ENCODE data around the gene ATXN2.
"Not testable (repeated sequence)": the region's sequence is repeated elsewhere in the genome, so short reads cannot be mapped to it uniquely, and the experiment has no call there.

Gene ATXN2

DNA sequence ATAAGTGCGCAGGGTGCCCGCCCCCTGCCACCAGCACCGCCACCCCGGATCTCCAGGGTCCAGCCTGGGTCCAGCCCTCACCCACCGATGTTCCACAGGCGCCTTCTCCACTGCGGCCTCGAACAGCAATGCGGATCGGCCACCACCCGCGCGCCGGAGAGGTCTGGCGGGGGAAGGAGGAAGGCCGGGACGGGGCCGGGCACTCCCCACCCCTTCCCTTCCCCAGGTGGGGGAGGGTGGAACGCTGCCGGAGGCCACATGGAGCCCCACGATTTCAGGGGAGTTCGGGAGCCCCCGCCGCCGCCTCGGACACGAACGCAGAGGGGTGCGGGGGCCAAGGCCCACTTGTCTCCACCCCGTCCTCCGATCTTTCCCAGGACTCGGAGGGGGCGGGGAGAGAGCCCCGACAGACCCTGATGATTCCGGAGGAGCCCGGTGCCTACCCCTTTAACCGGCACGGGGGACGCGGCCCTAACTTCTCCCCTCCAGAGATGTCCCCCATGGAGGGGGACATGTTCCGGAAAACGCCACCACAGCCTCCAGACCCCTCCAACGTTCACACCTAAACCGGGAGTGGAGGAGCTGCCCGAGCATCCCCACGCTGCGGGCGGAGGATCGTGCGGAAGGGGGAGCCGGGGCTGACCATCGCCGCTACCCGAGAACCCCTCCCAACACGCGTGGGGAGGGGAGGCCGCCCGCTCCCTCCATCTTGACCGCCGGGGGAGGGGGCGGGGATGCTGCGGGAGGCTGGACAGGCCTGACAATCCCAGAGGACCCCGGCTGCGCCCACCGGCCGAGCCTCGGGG lies 1.1 kb downstream of the ATXN2 start:
- peak overlapping the region; percentile 83 for H3K27ac ChIP-seq (ENCODE audit: low read length)
- no peaks in the 10 kb centered on the region for H3K9me3 ChIP-seq (ENCODE audit: control insufficient read depth in 1 of 2, low read length in 2 of 2)
- H3K4me3 ChIP-seq (ENCODE audit: low read depth in 1 of 2, low read length in 2 of 2), result peak overlapping the region; percentile 81 to 96

DNA sequence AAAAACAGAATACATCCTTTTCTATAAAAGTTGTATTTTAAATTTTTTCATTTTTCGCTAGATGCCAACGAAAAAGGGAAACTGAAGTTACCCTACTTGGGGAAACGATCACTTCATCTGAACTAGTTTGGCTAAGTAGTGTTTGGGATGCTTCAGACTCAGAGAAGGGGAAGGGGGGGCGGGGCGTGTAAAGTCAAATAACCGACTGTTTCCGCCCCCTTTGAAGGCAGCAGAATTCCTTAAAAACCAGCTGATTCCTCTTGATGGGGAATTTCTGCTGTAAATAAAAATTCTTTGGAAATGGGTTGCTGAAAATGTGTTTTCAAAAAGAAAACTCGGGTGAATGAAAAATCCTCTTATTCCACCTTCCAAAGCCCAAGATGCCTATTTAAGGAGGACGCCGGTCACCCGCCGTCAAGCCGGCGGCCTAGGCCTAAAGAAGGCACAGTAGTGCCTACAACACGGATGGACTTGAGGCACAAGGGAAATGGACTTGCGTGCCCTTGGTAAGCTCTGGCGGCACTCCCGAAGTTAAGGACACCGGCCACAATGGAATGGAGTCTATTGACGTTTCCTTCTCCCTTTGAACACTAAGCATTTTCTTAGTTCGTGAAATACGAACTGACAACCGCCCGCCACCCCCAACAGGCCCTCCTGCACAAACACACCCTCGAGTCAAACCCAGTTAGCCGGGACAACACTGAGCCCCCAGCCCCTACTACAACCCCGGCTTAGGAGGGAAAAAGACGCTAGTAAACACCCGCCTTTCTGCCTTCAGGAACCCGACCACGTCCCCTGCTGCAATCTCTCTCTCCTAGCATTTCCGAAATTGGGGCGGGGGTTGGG lies 1.9 kb downstream of the ATXN2 start:
- peak overlapping the region; percentile 83 for H3K27ac ChIP-seq (ENCODE audit: low read length)
- H3K4me1 ChIP-seq (ENCODE audit: control insufficient read depth in 1 of 2, insufficient read depth in 2 of 2, low read length in 2 of 2), result peaks cover 6 to 34% of the 10 kb centered on the region in 2 donors

More for the DNA sequence above, 1.1 kb downstream of the ATXN2 start:
- H3K4me1 ChIP-seq (ENCODE audit: control insufficient read depth in 1 of 2, insufficient read depth in 2 of 2, low read length in 2 of 2), result peaks cover 6 to 32% of the 10 kb centered on the region in 2 donors
- H3K36me3 ChIP-seq (ENCODE audit: control insufficient read depth in 1 of 2, insufficient read depth in 2 of 2, low read length in 2 of 2), result peaks cover 0 to 15% of the 10 kb centered on the region in 2 donors
- no peaks in the 10 kb centered on the region for H3K27me3 ChIP-seq (ENCODE audit: low read depth, low read length)

DNA sequence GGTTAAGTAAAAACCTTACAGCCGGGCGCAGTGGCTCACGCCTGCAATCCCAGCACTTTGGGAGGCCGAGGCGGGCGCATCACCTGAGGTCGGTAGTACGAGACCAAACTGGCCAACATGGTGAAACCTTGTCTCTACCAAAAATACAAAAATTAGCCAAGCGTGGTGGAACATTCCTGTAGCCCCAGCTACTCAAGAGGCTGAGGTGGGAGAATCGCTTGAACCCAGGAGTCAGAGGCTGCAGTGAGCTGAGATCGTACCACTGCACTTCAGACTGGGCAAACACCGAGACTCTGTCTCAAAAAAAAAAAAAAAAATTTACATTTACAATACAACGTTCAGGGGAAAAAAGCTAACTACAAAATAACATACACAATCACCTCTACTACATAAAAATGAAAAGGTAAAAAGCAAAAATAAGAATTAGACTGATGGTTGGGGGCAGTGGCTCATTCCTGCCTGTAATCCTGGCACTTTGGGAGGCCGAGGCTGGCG lies 3.7 kb downstream of the ATXN2 start:
- Histone ChIP-seq H3K4me1 (ENCODE audit: control insufficient read depth in 1 of 2, insufficient read depth in 2 of 2, low read length in 2 of 2) (peaks cover 6 to 34% of the 10 kb centered on the region in 2 donors), H3K36me3 (ENCODE audit: control insufficient read depth in 1 of 2, insufficient read depth in 2 of 2, low read length in 2 of 2) (peaks cover 0 to 15% of the 10 kb centered on the region in 2 donors)
- H3K27ac ChIP-seq (ENCODE audit: low read length); H3K27me3 ChIP-seq (ENCODE audit: low read depth, low read length); H3K4me3 ChIP-seq (ENCODE audit: low read depth in 1 of 2, low read length in 2 of 2); H3K9me3 ChIP-seq (ENCODE audit: control insufficient read depth in 1 of 2, low read length in 2 of 2): not testable (repeated sequence)

More for the DNA sequence above, 1.9 kb downstream of the ATXN2 start:
- no peaks in the 10 kb centered on the region for H3K27me3 ChIP-seq (ENCODE audit: low read depth, low read length)
- H3K36me3 ChIP-seq (ENCODE audit: control insufficient read depth in 1 of 2, insufficient read depth in 2 of 2, low read length in 2 of 2), result peaks cover 0 to 15% of the 10 kb centered on the region in 2 donors
- H3K4me3 ChIP-seq (ENCODE audit: low read depth in 1 of 2, low read length in 2 of 2), result peak overlapping the region; percentile 81 to 96
- H3K9me3 ChIP-seq (ENCODE audit: control insufficient read depth in 1 of 2, low read length in 2 of 2), result no peaks in the 10 kb centered on the region

DNA sequence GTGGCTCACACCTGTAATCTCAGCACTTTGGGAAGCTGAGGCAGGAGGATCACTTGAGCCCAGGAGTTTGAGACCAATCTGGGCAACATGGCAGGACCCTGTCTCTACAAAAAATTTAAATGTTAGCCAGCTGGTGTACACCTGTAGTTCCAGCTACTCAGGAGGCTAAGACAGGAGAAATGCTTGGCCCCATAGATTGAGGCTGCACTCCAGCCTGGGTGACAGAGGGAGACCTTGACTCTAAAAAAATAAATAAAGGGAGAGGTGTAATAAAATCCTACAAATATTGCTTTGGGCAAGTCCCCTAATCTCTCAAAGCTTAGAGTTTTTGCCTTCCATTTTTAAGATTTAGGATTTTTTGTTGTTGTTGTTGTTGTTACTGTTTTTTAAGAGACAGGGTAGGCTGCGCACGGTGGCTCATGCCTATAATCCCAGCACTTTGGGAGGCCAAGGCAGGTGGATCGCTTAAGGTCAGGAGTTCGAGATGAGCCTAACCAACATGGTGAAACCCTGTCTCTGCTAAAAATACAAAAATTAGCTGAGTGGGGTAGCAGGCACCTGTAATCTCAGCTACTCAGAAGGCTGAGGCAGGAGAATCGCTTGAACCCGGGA lies 7.6 kb downstream of the ATXN2 start:
- H3K4me3 ChIP-seq (ENCODE audit: low read depth in 1 of 2, low read length in 2 of 2); H3K27ac ChIP-seq (ENCODE audit: low read length): not testable (repeated sequence)
- peaks cover 9 to 34% of the 10 kb centered on the region in 2 donors for H3K4me1 ChIP-seq (ENCODE audit: control insufficient read depth in 1 of 2, insufficient read depth in 2 of 2, low read length in 2 of 2)

DNA sequence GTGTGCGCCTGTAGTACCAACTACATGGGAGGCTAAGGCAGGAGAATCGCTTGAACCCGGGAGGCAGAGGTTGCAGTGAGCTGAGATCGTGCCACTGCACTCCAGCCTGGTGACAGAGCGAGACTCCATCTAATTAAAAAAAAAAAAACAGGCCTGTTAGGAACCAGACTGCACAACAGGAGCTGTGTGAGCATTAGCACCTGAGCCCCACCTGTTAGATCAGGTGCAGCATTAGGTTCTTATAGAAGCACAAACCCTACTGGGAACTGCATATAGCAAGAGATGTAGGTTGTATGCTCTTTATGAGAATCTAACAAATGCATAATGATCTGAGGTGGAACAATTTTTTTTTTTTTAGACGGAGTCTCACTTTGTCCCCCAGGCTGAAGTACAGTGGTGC lies 8.6 kb downstream of the ATXN2 start:
- Histone ChIP-seq H3K27me3 (ENCODE audit: low read depth, low read length) (no peaks in the 10 kb centered on the region), H3K4me1 (ENCODE audit: control insufficient read depth in 1 of 2, insufficient read depth in 2 of 2, low read length in 2 of 2) (peaks cover 3 to 25% of the 10 kb centered on the region in 2 donors), H3K4me3 (ENCODE audit: low read depth in 1 of 2, low read length in 2 of 2) (no peak overlapping the region), H3K9me3 (ENCODE audit: control insufficient read depth in 1 of 2, low read length in 2 of 2) (no peaks in the 10 kb centered on the region), H3K27ac (ENCODE audit: low read length) (no peak overlapping the region), H3K36me3 (ENCODE audit: control insufficient read depth in 1 of 2, insufficient read depth in 2 of 2, low read length in 2 of 2) (no peaks in the 10 kb centered on the region)

More for the DNA sequence above, 7.6 kb downstream of the ATXN2 start:
- not testable (repeated sequence) for H3K27me3 ChIP-seq (ENCODE audit: low read depth, low read length); H3K36me3 ChIP-seq (ENCODE audit: control insufficient read depth in 1 of 2, insufficient read depth in 2 of 2, low read length in 2 of 2); H3K9me3 ChIP-seq (ENCODE audit: control insufficient read depth in 1 of 2, low read length in 2 of 2)

DNA sequence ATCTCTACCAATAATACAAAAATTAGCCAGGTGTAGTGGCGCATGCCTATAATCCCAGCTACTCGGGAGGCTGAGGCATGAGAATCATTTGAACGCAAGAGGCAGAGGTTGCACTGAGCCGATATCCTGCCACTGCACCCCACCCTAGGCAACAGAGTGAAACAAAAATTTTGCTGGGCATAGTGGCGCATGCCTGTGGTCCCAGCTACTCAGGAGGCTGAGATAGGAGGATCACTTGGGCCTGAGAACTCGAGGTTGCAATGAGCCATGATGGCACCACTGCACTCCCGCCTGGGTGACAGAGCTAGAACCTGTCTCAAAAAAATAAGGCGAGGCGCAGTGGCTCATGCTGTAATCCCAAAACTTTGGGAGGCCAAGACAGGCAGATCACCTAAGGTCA lies 9.5 kb downstream of the ATXN2 start:
- Histone ChIP-seq H3K4me1 (ENCODE audit: control insufficient read depth in 1 of 2, insufficient read depth in 2 of 2, low read length in 2 of 2) (peaks cover 3 to 21% of the 10 kb centered on the region in 2 donors), H3K27ac (ENCODE audit: low read length) (no peak overlapping the region), H3K27me3 (ENCODE audit: low read depth, low read length) (no peaks in the 10 kb centered on the region), H3K4me3 (ENCODE audit: low read depth in 1 of 2, low read length in 2 of 2) (no peak overlapping the region), H3K36me3 (ENCODE audit: control insufficient read depth in 1 of 2, insufficient read depth in 2 of 2, low read length in 2 of 2) (no peaks in the 10 kb centered on the region), H3K9me3 (ENCODE audit: control insufficient read depth in 1 of 2, low read length in 2 of 2) (no peaks in the 10 kb centered on the region)

DNA sequence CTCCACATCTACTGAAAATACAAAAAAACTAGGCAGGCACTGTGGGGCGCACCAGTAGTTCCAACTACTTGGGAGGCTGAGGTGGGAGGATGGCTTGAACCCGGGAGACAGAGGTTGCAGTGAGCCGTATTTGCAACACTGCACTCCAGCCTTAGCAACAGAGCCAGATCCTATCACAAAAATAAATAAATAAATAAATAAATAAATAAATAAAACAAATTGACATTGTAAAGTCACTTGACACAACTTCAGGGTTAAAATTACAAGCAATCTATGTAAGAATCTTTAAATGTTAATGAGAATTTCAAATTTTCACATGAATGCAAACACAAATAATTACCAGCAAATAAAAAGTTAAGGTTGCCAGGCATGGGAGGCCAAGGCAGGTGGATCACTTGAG lies 11.1 kb downstream of the ATXN2 start:
- Histone ChIP-seq H3K4me1 (ENCODE audit: control insufficient read depth in 1 of 2, insufficient read depth in 2 of 2, low read length in 2 of 2) (peaks cover 3 to 9% of the 10 kb centered on the region in 2 donors), H3K9me3 (ENCODE audit: control insufficient read depth in 1 of 2, low read length in 2 of 2) (no peaks in the 10 kb centered on the region), H3K27ac (ENCODE audit: low read length) (no peak overlapping the region)

DNA sequence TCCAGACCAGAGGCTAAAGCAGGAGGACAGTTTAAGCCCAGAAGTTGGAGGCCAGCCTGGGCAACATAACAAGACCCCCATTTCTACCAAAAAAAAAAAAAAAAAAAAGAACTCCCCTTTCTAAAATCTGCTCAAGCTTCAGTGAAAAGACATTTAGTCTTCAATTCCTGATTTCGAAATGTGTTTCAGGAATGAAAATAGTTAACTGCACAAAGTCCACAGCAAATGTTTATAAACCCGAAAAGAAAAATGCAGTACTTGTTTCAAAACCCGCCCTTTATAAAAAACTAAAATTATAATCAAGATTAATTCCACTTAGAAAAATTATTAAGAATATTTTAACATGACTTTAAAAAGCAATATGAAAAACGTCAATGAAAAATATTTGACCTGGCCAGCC lies 12.1 kb downstream of the ATXN2 start:
- Histone ChIP-seq H3K27me3 (ENCODE audit: low read depth, low read length) (no peaks in the 10 kb centered on the region), H3K4me3 (ENCODE audit: low read depth in 1 of 2, low read length in 2 of 2) (no peak overlapping the region), H3K27ac (ENCODE audit: low read length) (no peak overlapping the region), H3K36me3 (ENCODE audit: control insufficient read depth in 1 of 2, insufficient read depth in 2 of 2, low read length in 2 of 2) (no peaks in the 10 kb centered on the region), H3K9me3 (ENCODE audit: control insufficient read depth in 1 of 2, low read length in 2 of 2) (no peaks in the 10 kb centered on the region), H3K4me1 (ENCODE audit: control insufficient read depth in 1 of 2, insufficient read depth in 2 of 2, low read length in 2 of 2) (peaks cover 3 to 7% of the 10 kb centered on the region in 2 donors)

More for the DNA sequence above, 11.1 kb downstream of the ATXN2 start:
- H3K4me3 ChIP-seq (ENCODE audit: low read depth in 1 of 2, low read length in 2 of 2), result no peak overlapping the region
- no peaks in the 10 kb centered on the region for H3K36me3 ChIP-seq (ENCODE audit: control insufficient read depth in 1 of 2, insufficient read depth in 2 of 2, low read length in 2 of 2)
- no peaks in the 10 kb centered on the region for H3K27me3 ChIP-seq (ENCODE audit: low read depth, low read length)

DNA sequence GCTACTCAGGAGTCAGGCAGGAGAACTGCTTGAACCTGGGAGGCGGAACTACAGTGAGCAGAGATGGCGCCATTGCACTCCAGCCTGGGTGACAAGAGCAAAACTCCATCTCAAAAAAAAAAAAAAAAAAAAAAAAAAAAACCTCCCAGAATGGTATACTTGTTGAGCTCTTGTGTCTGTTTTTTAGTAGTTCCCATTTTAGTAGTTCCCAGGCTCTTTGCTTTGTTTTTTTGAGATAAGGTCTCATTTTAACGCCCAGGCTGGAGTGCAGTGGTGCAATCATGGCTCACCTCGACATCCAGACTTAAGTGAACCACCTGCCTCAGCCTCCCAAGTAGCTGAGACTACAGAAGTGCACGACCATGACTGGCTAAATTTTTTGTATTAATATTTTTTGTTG lies 13.4 kb downstream of the ATXN2 start:
- no peaks in the 10 kb centered on the region for H3K36me3 ChIP-seq (ENCODE audit: control insufficient read depth in 1 of 2, insufficient read depth in 2 of 2, low read length in 2 of 2)
- no peak overlapping the region for H3K4me3 ChIP-seq (ENCODE audit: low read depth in 1 of 2, low read length in 2 of 2)
- H3K4me1 ChIP-seq (ENCODE audit: control insufficient read depth in 1 of 2, insufficient read depth in 2 of 2, low read length in 2 of 2), result peaks cover 3 to 7% of the 10 kb centered on the region in 2 donors
- H3K27me3 ChIP-seq (ENCODE audit: low read depth, low read length), result no peaks in the 10 kb centered on the region
- no peaks in the 10 kb centered on the region for H3K9me3 ChIP-seq (ENCODE audit: control insufficient read depth in 1 of 2, low read length in 2 of 2)
- H3K27ac ChIP-seq (ENCODE audit: low read length), result no peak overlapping the region

DNA sequence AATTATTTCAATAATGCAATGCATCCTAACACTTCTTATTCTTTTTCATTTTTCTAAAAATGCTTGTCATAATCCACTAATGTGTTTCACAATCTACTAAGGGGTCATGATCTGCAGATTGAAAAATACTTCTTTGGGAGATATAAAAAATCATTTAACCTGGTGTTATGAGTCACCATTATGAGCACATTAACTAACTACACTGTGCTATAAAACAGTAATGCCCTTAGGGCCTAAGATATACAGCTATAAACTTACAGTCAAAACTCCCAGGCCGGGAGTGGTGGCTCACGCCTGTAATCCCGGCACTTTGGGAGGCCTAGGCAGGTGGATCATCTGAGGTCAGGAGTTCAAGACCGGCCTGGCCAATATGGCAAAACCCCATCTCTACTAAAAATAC lies 14.2 kb downstream of the ATXN2 start:
- Histone ChIP-seq H3K27ac (ENCODE audit: low read length) (no peak overlapping the region), H3K4me3 (ENCODE audit: low read depth in 1 of 2, low read length in 2 of 2) (no peak overlapping the region), H3K4me1 (ENCODE audit: control insufficient read depth in 1 of 2, insufficient read depth in 2 of 2, low read length in 2 of 2) (peaks cover 3 to 7% of the 10 kb centered on the region in 2 donors), H3K36me3 (ENCODE audit: control insufficient read depth in 1 of 2, insufficient read depth in 2 of 2, low read length in 2 of 2) (no peaks in the 10 kb centered on the region), H3K27me3 (ENCODE audit: low read depth, low read length) (no peaks in the 10 kb centered on the region), H3K9me3 (ENCODE audit: control insufficient read depth in 1 of 2, low read length in 2 of 2) (no peaks in the 10 kb centered on the region)

DNA sequence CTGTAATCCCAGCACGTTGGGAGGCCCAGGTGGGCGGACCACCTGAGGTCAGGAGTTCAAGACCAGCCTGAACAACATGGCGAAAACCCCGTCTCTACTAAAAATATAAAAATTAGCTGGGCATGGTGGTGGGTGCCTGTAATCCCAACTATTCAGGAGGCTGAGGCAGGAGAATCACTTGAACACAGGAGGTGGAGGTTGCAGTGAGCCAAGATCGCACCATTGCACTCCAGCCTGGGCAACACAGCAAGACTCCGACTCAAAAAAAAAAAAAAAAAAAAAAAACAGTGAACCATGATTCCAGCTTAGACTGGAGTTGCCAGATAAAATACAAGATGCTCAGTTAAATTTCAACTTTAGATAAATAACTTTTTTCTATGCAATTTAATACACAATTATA lies 15.6 kb downstream of the ATXN2 start:
- H3K9me3 ChIP-seq (ENCODE audit: control insufficient read depth in 1 of 2, low read length in 2 of 2); H3K36me3 ChIP-seq (ENCODE audit: control insufficient read depth in 1 of 2, insufficient read depth in 2 of 2, low read length in 2 of 2); H3K4me1 ChIP-seq (ENCODE audit: control insufficient read depth in 1 of 2, insufficient read depth in 2 of 2, low read length in 2 of 2); H3K4me3 ChIP-seq (ENCODE audit: low read depth in 1 of 2, low read length in 2 of 2); H3K27me3 ChIP-seq (ENCODE audit: low read depth, low read length); H3K27ac ChIP-seq (ENCODE audit: low read length): not testable (repeated sequence)

Measured in muscle layer of duodenum (tissue), 2 donors.